HG02970 (cell line): Measurements from ENCODE around the gene CLRN1.
A peak's percentile ranks its signal among the peaks of the same experiment; 100 is the strongest.

Experiments
- ATAC-seq: cut with Tn5 transposase; IDR thresholded peaks from one replicate; pipeline ENCODE4 v1.9.1; 2021; ENCODE audit warnings: mild to moderate bottlenecking, moderate library complexity, moderate number of reproducible peaks; ENCODE audit not compliant: unreplicated experiment, low FRiP score

Gene CLRN1

DNA sequence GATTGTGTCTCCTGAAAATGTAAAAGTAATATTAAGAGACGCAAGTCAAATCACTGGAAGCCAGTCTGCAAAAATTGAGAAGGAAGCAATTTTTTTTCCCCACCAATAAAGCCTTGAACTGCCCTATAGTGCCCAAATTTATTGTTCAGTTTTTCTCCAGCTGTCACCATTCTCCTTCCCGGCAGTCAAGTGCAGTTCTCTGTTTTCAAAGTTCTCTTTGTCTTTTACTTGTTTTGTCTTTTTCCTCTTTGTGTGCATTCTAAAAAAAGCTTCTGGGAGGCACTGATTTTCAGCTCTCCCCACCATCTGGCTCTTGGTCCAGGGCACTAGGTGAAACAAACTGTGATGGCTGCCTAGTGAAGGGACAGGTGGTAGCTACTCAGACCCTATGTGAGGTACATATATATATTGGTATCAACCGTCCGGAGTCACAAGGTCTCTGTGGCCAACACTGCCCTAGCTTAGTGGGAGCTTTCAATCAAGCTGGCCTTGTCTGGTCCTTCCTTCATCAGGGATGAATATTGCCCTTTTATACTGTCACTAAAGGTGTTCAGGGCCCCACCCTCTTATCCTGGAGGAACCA, 6.1 kb upstream of the CLRN1 start:
- ATAC-seq = no peak

- no peak for ATAC-seq
These were observed 3.5 kb upstream of the CLRN1 start for GRCh38 chr3:150975992-150976368.

DNA sequence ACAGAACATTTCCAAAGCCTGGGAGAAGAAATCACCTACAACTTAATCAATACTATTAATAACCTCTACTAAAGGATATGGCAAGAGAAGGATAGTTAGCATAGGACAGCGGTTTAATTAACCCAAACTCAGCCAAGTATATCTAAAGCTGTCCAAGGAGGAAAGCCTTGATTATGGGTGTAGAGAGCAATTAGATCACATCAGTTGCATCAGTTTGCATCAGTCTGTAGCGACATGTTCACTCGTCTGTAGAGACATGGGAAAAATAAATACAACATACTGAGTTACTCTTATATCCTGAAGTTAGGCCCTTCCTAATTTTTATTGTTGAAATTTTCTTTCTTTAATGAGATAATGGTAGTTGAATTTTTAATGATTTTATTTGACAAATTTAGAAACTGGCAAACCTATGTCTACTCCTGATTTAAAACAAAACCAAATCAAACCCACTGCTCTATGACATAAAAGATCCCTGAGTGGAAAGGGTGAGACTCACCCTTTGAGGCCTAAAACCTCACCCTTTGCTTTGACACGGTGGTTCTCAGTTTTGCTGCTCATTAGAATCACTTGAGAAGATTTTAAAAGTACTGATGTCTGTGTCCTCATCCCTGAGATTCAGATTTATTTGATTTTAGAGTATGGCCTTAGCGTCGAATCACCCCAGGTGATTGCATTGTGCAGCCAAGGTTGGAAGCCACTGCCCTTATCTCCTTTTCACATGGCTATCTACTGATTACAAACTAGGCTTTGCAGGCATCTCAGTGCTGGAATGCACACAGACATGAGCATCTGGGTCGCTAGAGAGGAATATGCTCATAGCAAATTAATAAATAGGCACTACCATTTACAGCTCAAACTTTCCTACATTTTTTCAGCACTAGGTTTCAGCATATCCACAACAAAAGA, 2.8 kb upstream of the CLRN1 start:
- no peak for ATAC-seq

DNA sequence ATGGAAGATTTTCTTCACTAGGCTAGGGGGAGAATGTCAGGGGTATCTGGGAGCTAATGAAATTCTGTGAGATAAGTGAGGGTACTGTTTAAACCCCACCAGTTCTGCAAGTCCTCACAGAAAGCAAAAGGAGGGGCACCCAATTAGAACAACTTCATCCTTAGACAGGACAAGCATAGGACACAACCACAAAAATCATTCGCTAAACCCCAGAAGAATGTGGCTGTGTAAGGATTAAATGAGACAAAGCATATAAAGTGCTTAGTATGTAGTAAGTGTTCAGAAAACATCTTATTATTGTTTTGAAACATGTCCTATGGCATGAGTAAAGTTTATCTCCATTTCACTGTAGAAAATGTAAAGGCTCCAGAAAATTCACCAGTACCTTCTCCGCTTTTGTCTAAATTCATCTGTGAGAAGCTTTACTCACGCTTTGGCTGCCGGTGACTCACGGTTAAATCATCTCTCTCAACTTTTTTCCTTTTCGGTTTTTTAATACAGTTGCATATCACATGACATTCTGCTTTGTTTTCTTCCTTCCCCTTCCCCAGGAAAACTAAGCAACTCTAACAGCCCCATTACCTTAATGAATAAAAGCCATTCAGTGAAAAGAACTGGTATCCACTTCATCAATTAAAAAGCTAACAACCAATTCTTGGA, 1.7 kb downstream of the CLRN1 start:
- no peak for ATAC-seq

DNA sequence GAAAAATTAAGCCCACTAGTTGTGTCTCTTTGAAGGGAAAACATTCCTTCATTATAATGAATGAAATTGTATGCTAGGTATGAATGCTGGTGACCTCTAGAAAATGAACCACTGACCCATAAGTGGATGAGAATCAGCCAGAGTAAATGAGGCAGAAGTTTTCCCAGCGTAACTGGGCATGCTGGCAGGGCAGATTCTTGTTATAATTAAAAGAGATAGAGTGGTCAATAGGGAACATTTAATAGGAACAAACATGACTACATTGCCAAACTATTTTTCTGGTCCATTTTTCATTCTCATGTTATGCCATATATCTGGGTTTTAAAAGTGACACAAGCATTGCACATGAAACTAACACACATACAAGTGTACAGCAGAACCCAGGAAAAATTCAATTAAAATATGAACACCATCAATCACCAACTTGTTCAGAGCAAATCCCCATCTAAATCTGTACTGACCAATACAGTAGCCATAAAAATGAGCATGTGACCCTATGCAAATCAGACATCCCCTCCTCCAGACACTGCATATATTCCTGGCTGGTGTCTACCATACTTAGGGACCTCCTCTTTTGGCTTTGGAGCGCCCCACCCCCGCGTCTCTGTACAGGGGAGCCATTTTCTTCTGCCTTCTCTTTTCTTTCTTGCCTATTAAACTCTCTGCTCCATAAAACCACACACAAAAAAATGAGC, 4.0 kb downstream of the CLRN1 start:
- ATAC-seq = no peak

DNA sequence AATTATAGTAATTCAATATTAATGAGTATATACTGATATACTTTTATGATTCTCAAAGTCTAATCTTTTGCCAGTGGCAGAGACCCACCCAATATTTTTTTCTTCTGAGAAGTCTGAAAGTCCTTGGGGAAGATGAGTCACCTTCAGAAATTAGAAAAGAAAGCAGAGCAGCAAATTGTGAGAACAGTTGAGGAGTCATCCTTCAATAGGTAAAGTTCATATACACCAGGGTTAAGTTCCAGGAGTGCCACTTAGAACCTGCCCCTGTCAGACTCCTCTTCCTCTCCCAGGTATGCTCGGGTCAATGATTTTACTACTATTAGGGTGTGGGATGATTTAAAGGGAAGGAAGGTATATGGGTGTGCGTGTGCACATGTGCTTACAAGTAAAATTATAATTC, 7.1 kb downstream of the CLRN1 start:
- ATAC-seq = no peak

DNA sequence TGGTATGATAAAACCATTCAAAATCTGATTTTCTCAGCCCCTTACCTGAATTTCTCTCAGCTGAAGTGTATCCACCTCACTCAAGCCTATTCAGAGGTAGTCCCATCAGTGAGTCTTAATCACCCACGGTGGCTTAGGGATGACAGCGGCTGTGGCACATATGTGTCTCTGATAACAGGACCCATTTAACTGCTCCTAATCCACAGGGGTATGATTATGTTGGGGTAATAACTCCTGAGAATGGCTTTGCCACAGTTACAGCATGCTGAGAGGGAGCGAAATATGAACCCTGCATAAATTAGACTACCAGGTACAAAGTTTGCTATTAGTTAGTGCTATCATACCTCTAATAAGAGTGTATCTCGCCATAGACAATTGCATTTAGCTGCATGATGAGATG, 10.6 kb downstream of the CLRN1 start:
- ATAC-seq = no peak

- ATAC-seq = no peak
These were observed 11.5 kb downstream of the CLRN1 start for GRCh38 chr3:150960708-150961684.

DNA sequence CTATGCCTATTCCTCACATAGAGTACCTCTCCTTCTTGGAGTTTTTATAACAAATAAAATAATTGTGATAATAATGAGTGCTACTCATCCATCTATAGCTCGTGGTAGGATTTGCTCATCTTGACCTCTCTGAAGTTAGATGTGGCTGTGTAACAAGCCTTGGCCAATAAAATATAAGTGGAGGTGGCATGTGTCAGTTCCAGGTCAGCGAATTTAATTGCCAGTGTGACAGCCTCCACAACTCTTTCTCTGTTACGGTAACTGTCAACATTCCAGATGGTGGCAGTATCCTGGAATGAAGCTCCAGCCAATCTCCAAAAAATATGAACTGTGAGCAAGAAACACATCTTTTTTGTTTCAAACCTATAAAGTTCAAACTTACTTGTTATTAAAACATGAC, 13.8 kb downstream of the CLRN1 start:
- ATAC-seq = no peak

DNA sequence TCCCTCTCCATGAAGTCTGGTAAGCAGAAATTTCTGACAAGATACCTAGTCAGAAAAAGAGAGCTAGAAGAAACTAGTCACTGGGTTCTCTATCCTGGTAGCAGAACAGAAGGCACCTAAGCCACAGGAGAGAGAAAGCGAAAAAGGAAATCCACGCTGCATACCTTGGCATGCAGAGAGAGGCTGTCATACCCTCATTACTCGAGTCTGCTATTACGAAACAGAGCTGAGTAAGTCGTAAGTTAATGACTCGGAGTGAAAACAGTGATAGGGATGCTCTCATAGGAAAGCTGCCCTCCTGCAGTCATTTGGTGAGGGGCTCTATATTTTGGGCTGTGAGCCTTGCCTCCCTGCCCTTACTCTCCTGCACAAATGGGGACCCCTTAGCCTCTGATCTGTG, 16.2 kb downstream of the CLRN1 start:
- no peak for ATAC-seq

GRCh38 chr3:150951923-150952322, 20.6 kb downstream of the CLRN1 start:
- no peak for ATAC-seq

- ATAC-seq = no peak
These were observed 27.1 kb downstream of the CLRN1 start for GRCh38 chr3:150945226-150946032.

DNA sequence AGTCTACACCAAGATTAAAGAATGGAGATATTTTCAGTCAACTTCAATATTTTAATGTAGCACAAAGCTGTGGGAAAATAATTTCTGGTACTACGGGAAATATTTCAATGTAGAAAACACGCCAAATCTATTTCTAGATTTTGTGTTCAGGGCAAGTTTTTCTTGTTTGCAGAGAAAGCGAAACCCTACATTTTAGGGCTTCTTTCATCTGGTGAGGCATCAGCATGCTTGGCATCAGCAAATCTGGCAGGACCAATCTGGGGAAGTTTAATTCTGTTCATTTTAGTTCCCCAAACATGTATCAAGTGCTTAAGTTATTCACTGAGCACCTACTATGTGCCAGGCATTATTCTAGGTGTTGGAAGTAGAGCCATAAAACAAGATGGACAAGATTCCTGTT, 30.3 kb downstream of the CLRN1 start:
- ATAC-seq = no peak

DNA sequence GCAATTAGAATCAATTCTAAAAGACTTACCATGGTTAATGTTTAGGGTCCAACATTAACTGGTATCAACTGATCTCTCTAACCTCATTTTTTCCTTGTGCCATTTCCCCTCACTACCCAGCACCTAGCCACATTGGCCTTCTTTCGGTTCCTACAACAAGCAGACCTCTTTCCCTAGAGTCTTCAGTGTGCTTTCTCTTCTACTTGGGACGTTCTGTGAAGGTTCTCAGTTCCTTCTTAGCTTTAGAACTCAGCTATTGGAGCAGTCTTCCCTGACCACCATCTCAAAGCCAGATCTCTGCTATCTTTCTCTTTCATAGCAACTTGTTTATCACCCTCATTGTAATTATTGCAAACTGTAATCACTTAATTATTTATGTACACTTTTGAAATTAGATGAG, 35.8 kb downstream of the CLRN1 start:
- ATAC-seq = peak; percentile 58

DNA sequence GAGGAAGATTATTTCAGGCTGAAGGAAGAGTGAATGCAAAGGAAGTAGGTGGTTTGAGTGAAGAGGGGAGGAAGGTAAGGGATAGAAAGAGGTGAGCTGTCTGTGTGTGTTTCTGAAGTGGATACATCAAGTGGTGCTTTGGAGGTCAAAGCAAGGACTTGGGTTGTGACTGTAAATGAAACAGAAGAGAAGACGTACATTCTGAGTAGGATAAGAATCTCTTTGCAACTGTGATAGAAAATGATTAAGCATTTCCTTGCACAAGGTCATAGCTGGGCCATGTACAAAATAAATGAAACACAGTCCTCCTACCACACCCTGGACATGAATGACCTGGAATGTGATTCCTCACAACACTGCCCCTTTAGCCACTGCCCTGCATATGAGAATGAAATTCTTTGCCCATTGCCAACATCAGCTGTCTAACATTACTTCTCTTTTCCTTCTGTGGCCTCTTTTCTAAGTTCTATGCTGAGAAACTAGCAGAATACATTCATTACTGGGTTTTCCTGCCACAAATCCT, 39.0 kb downstream of the CLRN1 start:
- ATAC-seq = no peak

DNA sequence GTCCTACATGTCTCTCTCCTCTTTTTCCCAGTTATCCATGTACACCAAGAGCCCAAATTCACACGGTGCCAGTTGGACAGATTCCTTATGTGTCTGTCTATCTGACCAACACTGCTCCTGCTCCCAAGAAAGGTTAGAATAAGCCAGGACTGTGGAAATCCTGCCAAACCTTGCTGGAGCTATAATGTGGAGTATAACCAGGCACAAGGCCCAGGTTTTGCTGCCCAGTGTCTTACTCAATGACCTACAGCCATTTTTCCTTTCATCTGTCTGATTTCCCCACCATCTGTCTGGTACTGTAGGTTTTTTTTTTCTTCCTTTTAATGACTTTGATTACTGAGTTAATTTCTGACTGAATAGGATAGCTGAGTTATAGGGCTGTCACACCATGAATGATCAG, 40.8 kb downstream of the CLRN1 start:
- no peak for ATAC-seq

DNA sequence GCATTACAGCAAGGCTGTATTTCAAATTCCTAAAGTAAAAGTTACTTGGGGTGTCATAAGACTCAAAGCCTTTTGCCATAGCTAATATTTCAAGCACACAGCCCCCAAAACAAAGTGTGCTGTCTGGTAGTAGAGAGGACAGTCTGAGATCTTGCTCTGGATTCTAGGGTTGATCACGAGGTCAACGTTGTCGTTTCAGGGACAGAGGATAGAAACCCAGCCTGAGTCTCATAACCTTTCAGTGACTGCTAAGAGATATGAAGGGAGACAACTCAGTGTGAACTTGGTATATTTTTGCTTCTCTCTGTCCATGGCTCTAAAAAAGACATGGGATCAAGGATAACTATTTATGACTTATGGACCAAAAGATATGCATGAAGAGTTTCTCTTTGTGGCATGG, 41.7 kb downstream of the CLRN1 start:
- no peak for ATAC-seq

DNA sequence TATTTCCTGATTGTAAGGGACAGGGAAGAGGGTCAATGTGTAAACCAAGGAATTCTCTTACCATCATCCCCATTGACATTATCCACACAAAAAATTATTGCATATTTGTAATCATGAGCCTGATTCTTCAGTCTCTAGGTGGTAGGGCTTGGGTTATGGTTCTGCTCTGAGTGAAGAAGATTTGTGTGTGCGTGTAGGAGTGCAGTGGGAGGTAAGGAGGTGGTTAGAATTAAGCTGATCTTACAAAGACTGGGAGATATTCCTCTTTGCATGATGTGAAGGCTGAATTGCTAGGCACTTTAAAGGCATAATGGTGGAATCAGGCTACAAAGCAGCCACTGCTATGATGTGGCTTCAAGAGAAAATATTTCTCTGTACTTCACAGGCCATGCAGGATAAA, 44.3 kb downstream of the CLRN1 start:
- ATAC-seq = no peak

- no peak for ATAC-seq
These were observed 46.2 kb downstream of the CLRN1 start for GRCh38 chr3:150926328-150926727.
